ENCODE measurements around the gene GADD45GIP1.

DNA sequence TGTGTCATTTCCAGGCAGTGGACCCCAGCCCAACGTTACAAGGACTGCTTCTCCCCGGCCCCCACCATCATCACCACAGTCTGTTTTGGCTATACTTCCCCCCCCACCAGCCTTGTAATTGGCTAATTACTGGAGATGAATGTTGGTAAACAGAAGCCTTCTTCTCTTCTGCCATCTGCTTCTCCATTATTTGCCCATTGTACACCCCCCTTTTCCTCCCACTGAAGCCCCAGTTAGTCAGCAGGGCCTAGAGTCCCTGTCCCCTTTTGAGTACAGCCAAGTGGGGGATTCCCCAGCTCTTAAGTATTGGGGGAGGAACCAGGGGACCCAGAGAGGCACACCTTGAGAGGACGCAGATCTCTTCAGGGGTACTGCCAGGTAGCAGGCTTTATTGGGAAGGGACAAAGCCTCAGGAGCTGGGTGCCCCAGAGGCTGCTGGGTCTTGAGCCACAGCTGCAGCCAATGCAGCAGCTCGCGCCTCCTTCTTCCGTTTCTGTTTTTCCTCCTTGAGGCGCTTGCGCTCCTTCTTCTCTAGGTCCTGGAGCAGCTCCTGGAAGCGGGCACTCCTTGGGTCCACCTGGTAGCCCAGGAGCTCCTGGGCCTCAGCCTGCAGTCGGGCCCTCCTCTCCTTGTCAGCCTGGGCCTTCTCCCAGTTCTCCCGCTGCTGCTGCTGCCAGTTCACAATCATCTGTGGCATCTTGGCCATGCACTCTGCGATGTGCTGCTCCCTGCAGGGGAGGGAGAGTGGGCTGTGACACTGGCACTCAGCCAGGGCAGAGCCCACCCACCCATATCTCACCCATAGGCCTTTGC is 3.0 kb downstream of the GADD45GIP1 start:
- TF ChIP-seq RAD21 (IDR thresholded peaks at IDR 0.05; ENCODE audit: low read length): no peak
- no peak for TF ChIP-seq EZH2phosphoT487 (IDR thresholded peaks at IDR 0.05; ENCODE audit: borderline replicate concordance, low read depth)
- TF ChIP-seq, protein P1, sequence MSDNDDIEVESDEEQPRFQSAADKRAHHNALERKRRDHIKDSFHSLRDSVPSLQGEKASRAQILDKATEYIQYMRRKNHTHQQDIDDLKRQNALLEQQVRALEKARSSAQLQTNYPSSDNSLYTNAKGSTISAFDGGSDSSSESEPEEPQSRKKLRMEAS (IDR thresholded peaks at IDR 0.05; ENCODE audit: low read depth): no peak
- TF ChIP-seq RCOR1 (IDR thresholded peaks at IDR 0.05; ENCODE audit: low read length): no peak
- TF ChIP-seq, protein P2, sequence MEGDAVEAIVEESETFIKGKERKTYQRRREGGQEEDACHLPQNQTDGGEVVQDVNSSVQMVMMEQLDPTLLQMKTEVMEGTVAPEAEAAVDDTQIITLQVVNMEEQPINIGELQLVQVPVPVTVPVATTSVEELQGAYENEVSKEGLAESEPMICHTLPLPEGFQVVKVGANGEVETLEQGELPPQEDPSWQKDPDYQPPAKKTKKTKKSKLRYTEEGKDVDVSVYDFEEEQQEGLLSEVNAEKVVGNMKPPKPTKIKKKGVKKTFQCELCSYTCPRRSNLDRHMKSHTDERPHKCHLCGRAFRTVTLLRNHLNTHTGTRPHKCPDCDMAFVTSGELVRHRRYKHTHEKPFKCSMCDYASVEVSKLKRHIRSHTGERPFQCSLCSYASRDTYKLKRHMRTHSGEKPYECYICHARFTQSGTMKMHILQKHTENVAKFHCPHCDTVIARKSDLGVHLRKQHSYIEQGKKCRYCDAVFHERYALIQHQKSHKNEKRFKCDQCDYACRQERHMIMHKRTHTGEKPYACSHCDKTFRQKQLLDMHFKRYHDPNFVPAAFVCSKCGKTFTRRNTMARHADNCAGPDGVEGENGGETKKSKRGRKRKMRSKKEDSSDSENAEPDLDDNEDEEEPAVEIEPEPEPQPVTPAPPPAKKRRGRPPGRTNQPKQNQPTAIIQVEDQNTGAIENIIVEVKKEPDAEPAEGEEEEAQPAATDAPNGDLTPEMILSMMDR (IDR thresholded peaks at IDR 0.05): no peak
- no peak for TF ChIP-seq GABPA (IDR thresholded peaks at IDR 0.05; ENCODE audit: low read depth)
- no peak for TF ChIP-seq SIN3A (IDR thresholded peaks at IDR 0.05; ENCODE audit: borderline replicate concordance, low read depth, low read length)
- no peak for TF ChIP-seq POLR2AphosphoS5 (IDR thresholded peaks at IDR 0.05; ENCODE audit: low read depth, low read length)
- no peak for TF ChIP-seq CHD2 (IDR thresholded peaks at IDR 0.05; ENCODE audit: low read length, partially characterized antibody)
- TF ChIP-seq EP300 (IDR thresholded peaks at IDR 0.05; ENCODE audit: borderline replicate concordance in 1 of 2, low read depth in 1 of 2, low read length in 1 of 2): no peak
- no peak for TF ChIP-seq FOXJ3 (CRISPR knock-in tag; IDR thresholded peaks at IDR 0.05)
